DND-41 (cell line): ENCODE measurements around the gene DHX32.

Source experiments
- ATAC-seq: fragments of 200-7000 bp; cut with Tn5 transposase; 3 replicates; pipeline ENCODE4 v1.9.1; 2021; ENCODE audit warnings: low read depth; ENCODE audit not compliant: insufficient read depth
- DNase-seq: peaks from one replicate; pipeline ENCODE4 v3.0.0-alpha.2; 2020
- H2AFZ ChIP-seq: 2 replicates; pipeline ENCODE4 v1.6.0; 2012; ENCODE audit warnings: low read depth, low read length
- H3K27ac ChIP-seq: 2 replicates; pipeline ENCODE4 v1.5.1; 2012; ENCODE audit warnings: low read length, inconsistent platforms
- H3K27me3 ChIP-seq: fragments of 200-600 bp; sonication (generic); 2 replicates; pipeline ENCODE4 v1.6.0; 2012; ENCODE audit warnings: low read length, mild to moderate bottlenecking, inconsistent platforms; ENCODE audit not compliant: insufficient read depth, poor library complexity
- H3K36me3 ChIP-seq: 2 replicates; pipeline ENCODE4 v1.5.1; 2012; ENCODE audit warnings: low read length, inconsistent platforms; ENCODE audit not compliant: insufficient read depth
- H3K4me1 ChIP-seq: 2 replicates; pipeline ENCODE4 v1.5.1; 2012; ENCODE audit warnings: mild to moderate bottlenecking, low read length; ENCODE audit not compliant: insufficient read depth
- H3K4me2 ChIP-seq: 2 replicates; pipeline ENCODE4 v1.6.0; 2012; ENCODE audit warnings: mild to moderate bottlenecking, moderate library complexity, low read length, inconsistent platforms; ENCODE audit not compliant: insufficient read depth
- H3K4me3 ChIP-seq, 2 experiments: fragments of 200-600 bp in 1 of 2; shearing (Covaris generic) in 1 of 2; 2 replicates each; pipeline ENCODE4 v1.5.1; 2012 to 2016; ENCODE audit warnings: inconsistent platforms in 2 of 2, low read length in 2 of 2, mild to moderate bottlenecking in 2 of 2, low read depth in 1 of 2, moderate library complexity in 1 of 2
- H3K79me2 ChIP-seq: 2 replicates; pipeline ENCODE4 v1.6.0; 2012; ENCODE audit warnings: low read length, inconsistent platforms; ENCODE audit not compliant: insufficient read depth
- H3K9ac ChIP-seq: 2 replicates; pipeline ENCODE4 v1.6.0; 2012; ENCODE audit warnings: low read depth, mild to moderate bottlenecking, inconsistent platforms, low read length, moderate library complexity
- H3K9me3 ChIP-seq: 2 replicates; pipeline ENCODE4 v1.5.1; 2012; ENCODE audit warnings: low read length, moderate library complexity, mild to moderate bottlenecking, inconsistent platforms; ENCODE audit not compliant: insufficient read depth, severe bottlenecking
- H4K20me1 ChIP-seq: 2 replicates; pipeline ENCODE4 v1.6.0; 2012; ENCODE audit warnings: low read length; ENCODE audit not compliant: insufficient read depth
- EZH2 ChIP-seq: IDR thresholded peaks from 3 replicates; pipeline ENCODE4 v1.6.1; 2012; ENCODE audit warnings: borderline replicate concordance, low read depth, mild to moderate bottlenecking, moderate library complexity, low read length, inconsistent platforms; ENCODE audit not compliant: severe bottlenecking
- TF ChIP-seq, protein P1 (sequence below): IDR thresholded peaks from 2 replicates; pipeline ENCODE4 v1.5.1; 2012; ENCODE audit warnings: borderline replicate concordance, low read length, moderate library complexity, mild to moderate bottlenecking; ENCODE audit not compliant: poor library complexity, severe bottlenecking; ENCODE audit errors: extremely low read depth

The DHX32 gene

DNA sequence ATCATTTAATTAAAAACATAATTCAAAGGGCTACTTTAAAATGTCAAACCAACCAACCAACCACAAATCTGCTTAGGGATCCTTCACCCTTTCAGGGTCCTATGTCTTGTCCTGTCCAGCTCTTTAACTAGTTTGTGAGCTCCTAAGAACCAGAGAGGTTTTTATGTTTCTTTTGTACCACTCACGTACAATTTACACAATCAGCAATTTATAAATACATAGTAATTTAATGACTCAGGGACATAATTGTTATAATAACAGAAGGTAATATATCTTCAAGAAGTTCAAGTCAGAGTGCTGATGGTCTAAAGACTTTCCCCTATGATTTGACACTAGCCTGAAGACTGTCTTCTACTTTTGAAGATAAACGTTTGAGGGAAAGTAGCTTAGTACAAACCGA, 16.0 kb downstream of the DHX32 start:
- H3K4me2 ChIP-seq = no peak overlapping the region
- DNase-seq = no peak
- H4K20me1 ChIP-seq = no peaks in the 10 kb centered on the region
- no peak for ATAC-seq
- no peak overlapping the region for H3K27ac ChIP-seq
- no peak overlapping the region for H2AFZ ChIP-seq
- H3K36me3 ChIP-seq = no peaks in the 10 kb centered on the region
- H3K9me3 ChIP-seq = no peaks in the 10 kb centered on the region
- no peaks in the 10 kb centered on the region for H3K27me3 ChIP-seq
- no peaks in the 10 kb centered on the region for H3K79me2 ChIP-seq
- H3K4me1 ChIP-seq = no peaks in the 10 kb centered on the region
- no peak overlapping the region for H3K4me3 ChIP-seq
- TF ChIP-seq EZH2 = no peak
- TF ChIP-seq, protein P1, sequence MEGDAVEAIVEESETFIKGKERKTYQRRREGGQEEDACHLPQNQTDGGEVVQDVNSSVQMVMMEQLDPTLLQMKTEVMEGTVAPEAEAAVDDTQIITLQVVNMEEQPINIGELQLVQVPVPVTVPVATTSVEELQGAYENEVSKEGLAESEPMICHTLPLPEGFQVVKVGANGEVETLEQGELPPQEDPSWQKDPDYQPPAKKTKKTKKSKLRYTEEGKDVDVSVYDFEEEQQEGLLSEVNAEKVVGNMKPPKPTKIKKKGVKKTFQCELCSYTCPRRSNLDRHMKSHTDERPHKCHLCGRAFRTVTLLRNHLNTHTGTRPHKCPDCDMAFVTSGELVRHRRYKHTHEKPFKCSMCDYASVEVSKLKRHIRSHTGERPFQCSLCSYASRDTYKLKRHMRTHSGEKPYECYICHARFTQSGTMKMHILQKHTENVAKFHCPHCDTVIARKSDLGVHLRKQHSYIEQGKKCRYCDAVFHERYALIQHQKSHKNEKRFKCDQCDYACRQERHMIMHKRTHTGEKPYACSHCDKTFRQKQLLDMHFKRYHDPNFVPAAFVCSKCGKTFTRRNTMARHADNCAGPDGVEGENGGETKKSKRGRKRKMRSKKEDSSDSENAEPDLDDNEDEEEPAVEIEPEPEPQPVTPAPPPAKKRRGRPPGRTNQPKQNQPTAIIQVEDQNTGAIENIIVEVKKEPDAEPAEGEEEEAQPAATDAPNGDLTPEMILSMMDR = no peak
- H3K9ac ChIP-seq = no peak overlapping the region

DNA sequence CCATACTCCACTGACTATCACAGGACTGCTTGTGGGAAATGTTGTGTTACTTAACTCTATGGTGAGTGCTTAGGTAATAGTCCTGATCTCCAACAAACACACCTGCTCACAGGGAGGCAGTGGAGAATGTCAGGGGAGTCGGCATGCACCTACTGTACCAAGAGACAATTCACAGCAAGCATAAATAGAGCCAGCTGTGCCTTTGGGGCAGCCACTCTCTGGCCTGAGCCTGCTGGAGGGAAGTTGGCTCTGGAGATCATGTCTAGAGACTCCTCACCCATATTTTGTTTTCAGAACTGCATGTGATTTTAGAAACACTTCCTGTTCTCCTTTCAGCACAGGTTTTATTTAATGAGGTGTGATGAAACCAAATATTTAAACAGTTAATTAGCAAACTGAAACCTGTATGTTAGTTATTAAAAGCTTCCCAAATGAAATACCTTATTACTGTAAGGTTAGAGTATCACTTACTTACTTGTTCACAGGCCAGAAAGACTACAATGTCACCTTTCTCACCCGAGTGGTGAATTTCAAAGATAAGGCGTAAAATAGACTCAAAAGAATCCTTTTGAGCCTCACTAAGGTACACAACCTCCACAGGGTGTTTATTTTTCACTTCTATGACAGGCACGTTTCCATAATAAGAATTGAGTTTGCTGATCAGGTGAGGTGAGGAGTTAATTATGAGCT, 21.8 kb downstream of the DHX32 start:
- no peak for DNase-seq
- Histone ChIP-seq H3K27me3 (no peaks in the 10 kb centered on the region), H3K4me2 (no peak overlapping the region), H3K9ac (no peak overlapping the region), H3K9me3 (no peaks in the 10 kb centered on the region), H3K4me3 (no peak overlapping the region), H3K79me2 (no peaks in the 10 kb centered on the region), H3K4me1 (no peaks in the 10 kb centered on the region), H3K27ac (no peak overlapping the region), H2AFZ (no peak overlapping the region), H3K36me3 (no peaks in the 10 kb centered on the region), H4K20me1 (no peaks in the 10 kb centered on the region)
- ATAC-seq = no peak
- no peak for TF ChIP-seq EZH2

DNA sequence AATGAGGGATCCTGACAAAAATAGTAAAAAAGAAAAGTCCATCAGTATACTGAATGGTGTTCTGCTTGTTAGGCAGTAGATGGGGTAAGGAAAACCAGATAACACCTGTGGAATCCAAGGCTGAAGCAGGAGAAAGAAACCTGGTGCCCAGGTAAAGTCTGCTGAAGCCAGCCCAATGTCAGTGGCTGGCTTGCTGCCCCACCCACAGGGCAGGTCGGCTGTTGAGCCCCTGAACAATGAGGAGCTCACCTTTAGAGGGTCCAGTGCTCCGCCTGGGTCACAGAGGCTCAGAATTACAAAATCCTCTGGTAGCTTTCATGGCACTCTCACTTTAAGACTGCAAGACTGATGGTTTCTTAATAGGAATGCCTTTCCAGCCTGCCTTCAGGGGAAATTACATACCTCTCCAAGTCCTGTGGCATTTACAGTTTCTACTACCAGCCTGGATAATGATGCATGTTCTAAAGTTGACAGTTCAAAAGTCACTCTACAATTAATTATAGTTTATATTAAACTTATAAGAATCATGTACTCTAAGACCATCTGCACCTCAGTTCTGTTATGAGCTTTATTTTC, 23.8 kb downstream of the DHX32 start:
- ATAC-seq (no peak), DNase-seq (no peak)
- Histone ChIP-seq H3K27ac (no peak overlapping the region), H4K20me1 (no peaks in the 10 kb centered on the region), H3K9ac (no peak overlapping the region), H3K27me3 (no peaks in the 10 kb centered on the region), H3K4me3 (no peak overlapping the region), H3K9me3 (no peaks in the 10 kb centered on the region), H3K79me2 (no peaks in the 10 kb centered on the region), H3K4me1 (no peaks in the 10 kb centered on the region), H3K4me2 (no peak overlapping the region), H3K36me3 (no peaks in the 10 kb centered on the region), H2AFZ (no peak overlapping the region)
- TF ChIP-seq EZH2 = no peak
- TF ChIP-seq, protein P1 = no peak

DNA sequence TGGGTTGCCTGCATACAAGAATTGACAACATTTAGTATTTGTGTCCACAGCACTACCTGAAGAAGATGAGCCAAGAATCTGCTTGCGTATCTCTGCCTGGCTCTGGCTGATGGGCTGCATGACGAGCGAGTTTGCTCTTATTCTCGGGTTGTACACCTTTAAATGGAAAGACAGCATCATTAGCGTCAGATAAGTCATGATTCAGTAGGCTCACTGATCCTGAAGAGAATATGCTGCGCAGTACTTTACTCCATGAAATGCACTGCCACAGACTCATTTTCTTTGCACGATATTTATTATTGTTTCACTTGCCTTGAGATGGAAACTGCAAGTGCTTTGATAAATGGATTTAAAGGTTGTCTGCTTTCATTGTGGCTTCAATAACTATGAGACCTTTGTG, 28.6 kb downstream of the DHX32 start:
- Histone ChIP-seq H3K9ac (no peak overlapping the region), H4K20me1 (no peaks in the 10 kb centered on the region), H3K4me1 (no peaks in the 10 kb centered on the region), H3K4me2 (no peak overlapping the region), H3K36me3 (no peaks in the 10 kb centered on the region), H3K27ac (no peak overlapping the region), H3K79me2 (no peaks in the 10 kb centered on the region), H3K4me3 (no peak overlapping the region), H3K9me3 (no peaks in the 10 kb centered on the region), H3K27me3 (no peaks in the 10 kb centered on the region), H2AFZ (no peak overlapping the region)
- ATAC-seq (no peak), DNase-seq (no peak)
- TF ChIP-seq EZH2 = no peak
- TF ChIP-seq, protein P1 = no peak
